ENCODE results near the gene FAM47E.

The FAM47E gene

DNA sequence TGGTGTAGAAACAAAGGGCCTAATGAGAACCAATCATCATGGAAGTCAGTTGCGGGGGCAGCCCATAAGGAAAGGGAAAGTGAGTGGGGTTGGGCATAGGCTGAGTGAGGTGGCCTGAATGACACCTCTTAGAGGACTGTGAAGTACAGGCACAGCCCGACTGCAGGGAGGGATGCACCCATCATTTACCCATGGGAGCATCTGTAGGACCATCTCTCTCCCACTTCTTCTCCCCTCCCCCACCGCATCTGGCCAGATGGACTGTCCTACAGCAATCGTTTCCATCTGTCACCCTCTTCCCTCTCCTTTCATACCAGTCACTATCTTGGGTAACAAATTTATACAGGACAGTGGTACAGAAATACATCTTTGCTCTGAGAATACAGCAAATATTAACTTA lies 59.2 kb downstream of the FAM47E start:
- in situ Hi-C loops (cut with HindIII; ENCODE audit: low pct_ligation_motif_present, low sequenced_read_pairs), result no loop called here
- H3K27ac ChIP-seq, result no peak overlapping the region
- no peaks in the 10 kb centered on the region for H3K27me3 ChIP-seq (replicated peaks)
- H3K4me3 ChIP-seq (ENCODE audit: low read depth, low read length), result no peak overlapping the region
- no peaks in the 10 kb centered on the region for H3K36me3 ChIP-seq (replicated peaks)
- no peak for DNase-seq
- TF ChIP-seq, protein P1, sequence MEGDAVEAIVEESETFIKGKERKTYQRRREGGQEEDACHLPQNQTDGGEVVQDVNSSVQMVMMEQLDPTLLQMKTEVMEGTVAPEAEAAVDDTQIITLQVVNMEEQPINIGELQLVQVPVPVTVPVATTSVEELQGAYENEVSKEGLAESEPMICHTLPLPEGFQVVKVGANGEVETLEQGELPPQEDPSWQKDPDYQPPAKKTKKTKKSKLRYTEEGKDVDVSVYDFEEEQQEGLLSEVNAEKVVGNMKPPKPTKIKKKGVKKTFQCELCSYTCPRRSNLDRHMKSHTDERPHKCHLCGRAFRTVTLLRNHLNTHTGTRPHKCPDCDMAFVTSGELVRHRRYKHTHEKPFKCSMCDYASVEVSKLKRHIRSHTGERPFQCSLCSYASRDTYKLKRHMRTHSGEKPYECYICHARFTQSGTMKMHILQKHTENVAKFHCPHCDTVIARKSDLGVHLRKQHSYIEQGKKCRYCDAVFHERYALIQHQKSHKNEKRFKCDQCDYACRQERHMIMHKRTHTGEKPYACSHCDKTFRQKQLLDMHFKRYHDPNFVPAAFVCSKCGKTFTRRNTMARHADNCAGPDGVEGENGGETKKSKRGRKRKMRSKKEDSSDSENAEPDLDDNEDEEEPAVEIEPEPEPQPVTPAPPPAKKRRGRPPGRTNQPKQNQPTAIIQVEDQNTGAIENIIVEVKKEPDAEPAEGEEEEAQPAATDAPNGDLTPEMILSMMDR (IDR thresholded peaks at IDR 0.05; ENCODE audit: low read depth, low read length, missing control alignments), result no peak

DNA sequence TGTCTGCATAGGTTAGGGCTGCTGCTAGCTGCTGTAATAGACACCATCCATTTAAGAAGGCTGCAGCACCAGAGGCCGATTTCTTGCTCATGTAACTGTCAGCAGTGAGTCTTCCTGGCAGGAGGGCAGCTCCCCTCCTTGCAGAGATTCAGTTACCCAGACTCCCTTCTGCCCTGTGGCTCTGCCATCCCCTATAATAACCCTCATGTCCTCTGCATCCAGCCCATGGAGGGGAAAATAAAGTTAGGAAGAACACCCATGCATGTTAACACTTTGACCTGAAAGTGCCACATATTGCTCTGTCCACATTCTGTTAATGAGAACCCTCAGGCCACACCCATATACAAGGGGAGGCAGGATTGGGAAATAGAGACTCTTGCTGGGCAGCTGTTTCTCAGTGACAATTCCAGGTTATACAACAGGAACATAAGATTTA lies 60.4 kb downstream of the FAM47E start:
- H3K4me3 ChIP-seq (ENCODE audit: low read depth, low read length), result no peak overlapping the region
- H3K27ac ChIP-seq, result no peak overlapping the region
- in situ Hi-C loops (cut with HindIII; ENCODE audit: low pct_ligation_motif_present, low sequenced_read_pairs), result no loop called here
- no peak for DNase-seq
- H3K36me3 ChIP-seq (replicated peaks), result no peaks in the 10 kb centered on the region
- H3K27me3 ChIP-seq (replicated peaks), result no peaks in the 10 kb centered on the region
- TF ChIP-seq, protein P1 (IDR thresholded peaks at IDR 0.05; ENCODE audit: low read depth, low read length, missing control alignments), result no peak

DNA sequence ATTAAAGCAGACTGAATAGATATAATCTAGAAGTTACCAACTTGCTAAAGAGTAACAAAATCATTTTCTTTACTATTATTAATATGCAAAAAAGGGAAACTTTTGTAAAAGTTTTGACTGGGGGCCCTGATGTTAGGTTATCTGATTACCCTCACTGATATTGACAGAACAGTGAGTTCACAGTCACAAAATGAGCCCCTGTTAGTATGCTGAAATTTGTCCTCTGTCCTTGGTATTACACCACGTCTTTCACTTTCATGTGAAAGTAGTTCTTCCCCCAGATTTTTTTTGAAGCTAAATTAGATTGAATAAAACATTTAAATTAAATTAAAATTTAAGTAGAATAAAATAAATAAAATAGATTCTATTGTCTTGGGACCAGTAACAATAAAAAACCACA lies 60.9 kb downstream of the FAM47E start:
- TF ChIP-seq, protein P1 (IDR thresholded peaks at IDR 0.05; ENCODE audit: low read depth, low read length, missing control alignments), result no peak
- DNase-seq, result no peak
- Histone ChIP-seq H3K27ac (no peak overlapping the region), H3K27me3 (replicated peaks) (no peaks in the 10 kb centered on the region), H3K4me3 (ENCODE audit: low read depth, low read length) (no peak overlapping the region), H3K36me3 (replicated peaks) (no peaks in the 10 kb centered on the region)
- in situ Hi-C loops (cut with HindIII; ENCODE audit: low pct_ligation_motif_present, low sequenced_read_pairs), result no loop called here

GRCh38 chr4:76313547-76313946 lies 62.0 kb downstream of the FAM47E start:
- TF ChIP-seq, protein P1 (IDR thresholded peaks at IDR 0.05; ENCODE audit: low read depth, low read length, missing control alignments), result no peak
- Histone ChIP-seq H3K4me3 (ENCODE audit: low read depth, low read length) (no peak overlapping the region), H3K36me3 (replicated peaks) (no peaks in the 10 kb centered on the region), H3K27ac (no peak overlapping the region), H3K27me3 (replicated peaks) (no peaks in the 10 kb centered on the region)
- DNase-seq, result no peak
- in situ Hi-C loops (cut with HindIII; ENCODE audit: low pct_ligation_motif_present, low sequenced_read_pairs), result no loop called here

DNA sequence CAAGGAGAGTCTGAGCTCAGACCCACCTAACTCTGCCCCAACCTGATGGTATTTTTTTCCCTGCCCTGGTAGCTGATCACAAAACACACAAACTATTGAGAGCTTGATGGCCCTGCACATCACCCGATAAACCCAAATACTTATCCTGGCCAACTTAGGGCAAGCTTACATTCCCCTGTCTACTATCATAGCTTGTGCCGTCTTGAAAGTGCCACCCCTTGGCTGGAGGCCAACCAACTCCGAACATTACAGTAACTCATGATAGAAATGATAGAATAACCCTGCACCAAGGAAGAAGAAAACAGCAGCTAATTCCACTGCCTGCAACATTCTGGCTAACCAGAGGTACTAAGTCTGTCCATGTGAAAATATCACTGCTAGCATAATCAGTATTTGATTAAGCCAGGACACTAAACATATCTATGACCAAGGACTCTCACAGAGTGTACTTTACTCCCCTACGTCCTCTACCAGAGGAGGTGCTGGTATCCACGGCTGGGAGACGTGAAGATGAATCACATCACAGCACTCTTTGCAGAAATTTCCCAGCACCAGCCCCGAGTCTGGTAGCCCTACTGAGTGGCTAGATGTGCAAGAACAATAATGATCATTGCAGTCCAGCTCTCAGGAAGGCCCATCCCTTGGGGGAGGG lies 63.9 kb downstream of the FAM47E start:
- Histone ChIP-seq H3K27ac (no peak overlapping the region), H3K27me3 (replicated peaks) (no peaks in the 10 kb centered on the region), H3K4me3 (ENCODE audit: low read depth, low read length) (no peak overlapping the region), H3K36me3 (replicated peaks) (no peaks in the 10 kb centered on the region)
- no peak for DNase-seq
- TF ChIP-seq, protein P1 (IDR thresholded peaks at IDR 0.05; ENCODE audit: low read depth, low read length, missing control alignments), result no peak
- in situ Hi-C loops (cut with HindIII; ENCODE audit: low pct_ligation_motif_present, low sequenced_read_pairs), result no loop called here

- in situ Hi-C loops (cut with HindIII; ENCODE audit: low pct_ligation_motif_present, low sequenced_read_pairs), result no loop called here
- TF ChIP-seq, protein P1 (IDR thresholded peaks at IDR 0.05; ENCODE audit: low read depth, low read length, missing control alignments), result no peak
- Histone ChIP-seq H3K4me3 (ENCODE audit: low read depth, low read length) (no peak overlapping the region), H3K36me3 (replicated peaks) (no peaks in the 10 kb centered on the region), H3K27me3 (replicated peaks) (no peaks in the 10 kb centered on the region), H3K27ac (no peak overlapping the region)
- DNase-seq, result no peak
Measured at GRCh38 chr4:76316131-76316530, 64.6 kb downstream of the FAM47E start.
